Naive B cell (primary cell): ENCODE measurements around the gene MAPKAPK3. TPM values are rescaled to one million over a fixed set of nuclear protein-coding genes. Genes with fewer than 3 reads are reported as not detected.

Experiments used
- ATAC-seq, 2 donors: fragments of 150-1000 bp; cut with Tn5 transposase; 2 replicates each; pipeline ENCODE4 v1.10.0; 2021; ENCODE audit warnings: low read depth in 2 of 2, mild to moderate bottlenecking in 2 of 2, moderate library complexity in 2 of 2
- DNase-seq: peaks from one replicate; pipeline ENCODE4 v3.0.0; 2022
- H3K27ac Mint-ChIP-seq, 6 donors: one replicate each; pipeline ENCODE4 v1.8.0; 2020 to 2022; ENCODE audit warnings: mild to moderate bottlenecking in 6 of 6, mixed read lengths in 6 of 6, moderate library complexity in 5 of 6, inconsistent platforms in 2 of 6
- H3K27me3 Mint-ChIP-seq, 3 donors: one replicate each; pipeline ENCODE4 v1.8.0; 2021 to 2022; ENCODE audit warnings: mixed read lengths in 3 of 3, mild to moderate bottlenecking in 1 of 3
- H3K36me3 Mint-ChIP-seq, 2 donors: one replicate each; pipeline ENCODE4 v1.8.0; 2020 to 2022; ENCODE audit warnings: mixed read lengths in 2 of 2, inconsistent platforms in 1 of 2, mild to moderate bottlenecking in 1 of 2
- H3K4me1 Mint-ChIP-seq, 3 donors: one replicate each; pipeline ENCODE4 v1.8.0; 2020 to 2022; ENCODE audit warnings: mixed read lengths in 3 of 3, inconsistent platforms in 1 of 3, mild to moderate bottlenecking in 1 of 3, moderate library complexity in 1 of 3
- H3K4me3 Mint-ChIP-seq, 8 donors: one replicate each; pipeline ENCODE4 v1.8.0; 2020 to 2022; ENCODE audit warnings: mild to moderate bottlenecking in 8 of 8, mixed read lengths in 8 of 8, moderate library complexity in 8 of 8, inconsistent platforms in 2 of 8
- H3K9me3 Mint-ChIP-seq, 7 donors: one replicate each; pipeline ENCODE4 v1.8.0; 2020 to 2022; ENCODE audit warnings: mixed read lengths in 7 of 7, mild to moderate bottlenecking in 5 of 7, inconsistent platforms in 2 of 7, moderate library complexity in 1 of 7
- polyA plus RNA-seq, 6 donors: library from polyadenylated mRNA; unstranded; fragments of 300-500 nt; fragmentation: Illumina TruSeq; gene quantifications; one replicate each; pipeline ENCODE4 v1.2.3, GENCODE V29; 2021; ENCODE audit warnings: low read depth in 6 of 6

Gene MAPKAPK3
- polyA plus RNA-seq: 10 to 100 TPM; 14.6 to 26.8 (median 19.3) TPM

DNA sequence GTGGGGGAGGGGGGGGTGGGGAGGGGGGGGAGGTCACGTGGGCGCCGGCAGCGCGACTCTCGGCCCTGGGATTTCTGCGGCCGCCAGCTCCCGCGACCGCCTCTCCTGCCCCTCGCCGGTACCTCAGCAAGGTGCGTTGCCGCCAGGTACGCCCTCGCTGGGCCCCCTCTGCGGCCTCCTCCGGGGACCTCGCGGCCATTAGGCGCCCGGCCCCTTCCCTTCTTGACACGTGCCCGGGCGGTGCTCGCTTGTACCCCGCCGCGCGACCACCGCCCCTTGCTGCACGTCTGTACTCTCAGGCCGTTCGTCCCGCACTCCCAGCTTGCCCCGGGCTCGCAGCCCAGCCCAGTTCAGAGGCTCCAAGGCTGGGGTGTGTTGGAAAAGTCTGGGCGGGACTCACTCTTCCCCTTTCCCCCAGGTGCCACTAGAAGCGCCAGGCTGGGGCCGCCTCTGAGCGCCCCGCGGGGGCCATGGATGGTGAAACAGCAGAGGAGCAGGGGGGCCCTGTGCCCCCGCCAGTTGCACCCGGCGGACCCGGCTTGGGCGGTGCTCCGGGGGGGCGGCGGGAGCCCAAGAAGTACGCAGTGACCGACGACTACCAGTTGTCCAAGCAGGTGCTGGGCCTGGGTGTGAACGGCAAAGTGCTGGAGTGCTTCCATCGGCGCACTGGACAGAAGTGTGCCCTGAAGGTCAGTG lies at the start of gene MAPKAPK3:
Gene MAPKAPK3 (plus strand): TSS at position 56 of the 696 bp plus-strand sequence. CDS start 415 bp downstream, at position 471.
- Mint-ChIP-seq H3K4me3 (peak within 1 kb of the TSS; percentile 90 to 98 (median 96)), H3K4me1 (peaks cover 38 to 63% (median 61%) of the 10 kb centered on the region in 3 donors), H3K9me3 (no peaks in the 10 kb centered on the region), H3K36me3 (no peaks in the 10 kb centered on the region), H3K27me3 (no peaks in the 10 kb centered on the region), H3K27ac (peak within 1 kb of the TSS; percentile 84 to 98 (median 94))
- DNase-seq (peak; percentile 54), ATAC-seq (peak; percentile 20 to 30)

DNA sequence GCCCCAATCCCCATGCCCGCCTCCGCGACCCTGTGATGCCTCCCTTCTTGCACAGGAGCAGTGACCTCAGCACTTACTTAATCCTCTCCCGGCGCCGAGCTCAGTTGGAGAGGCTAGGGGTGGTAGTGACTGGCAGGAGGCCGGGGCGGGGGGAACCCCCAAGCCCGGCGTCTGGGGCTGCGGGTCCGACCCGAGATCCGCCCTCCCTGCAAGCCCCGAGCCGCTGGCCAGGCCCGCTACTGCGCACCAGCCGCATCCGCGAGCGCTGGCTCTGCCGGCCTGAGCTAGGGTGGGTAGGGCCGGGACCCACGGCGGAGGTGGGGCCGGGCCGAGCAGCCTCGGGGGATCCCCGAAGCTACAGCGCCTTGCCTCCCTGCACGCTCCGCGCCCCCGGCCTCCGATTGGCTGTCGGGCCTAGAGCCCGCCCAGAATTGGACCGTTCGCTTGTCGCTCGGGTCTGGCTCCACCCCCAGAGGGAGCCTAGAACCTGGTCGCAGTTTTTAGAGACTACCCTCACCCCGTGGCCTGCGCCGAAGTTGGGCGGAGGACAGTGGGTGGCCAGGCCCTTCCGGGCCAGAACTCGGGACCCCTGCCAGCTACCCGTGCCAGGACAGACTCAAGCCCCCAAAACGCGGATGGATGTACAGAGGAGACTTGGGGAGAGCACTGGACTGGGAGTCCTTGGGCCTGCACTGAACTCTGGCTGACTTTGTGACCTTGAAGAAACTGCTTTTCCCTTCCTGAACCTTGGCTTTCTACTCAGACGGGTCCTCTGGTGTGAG lies 49.4 kb upstream of the MAPKAPK3 start, which contains the start of gene C3orf18:
Gene C3orf18 (minus strand): TSS at position 362 of the 782 bp plus-strand sequence. CDS start 2,048 bp downstream, outside the sequence.
- H3K27ac Mint-ChIP-seq: peak within 1 kb of the TSS; percentile 79 to 98 (median 94)
- ATAC-seq: peak; percentile 77 to 81
- no peaks in the 10 kb centered on the region for H3K27me3 Mint-ChIP-seq
- no peaks in the 10 kb centered on the region for H3K9me3 Mint-ChIP-seq
- DNase-seq: peak; percentile 93
- H3K4me1 Mint-ChIP-seq: peaks cover 22 to 45% (median 30%) of the 10 kb centered on the region in 3 donors
- peak within 1 kb of the TSS; percentile 90 to 99 (median 96) for H3K4me3 Mint-ChIP-seq
- H3K36me3 Mint-ChIP-seq: no peaks in the 10 kb centered on the region

DNA sequence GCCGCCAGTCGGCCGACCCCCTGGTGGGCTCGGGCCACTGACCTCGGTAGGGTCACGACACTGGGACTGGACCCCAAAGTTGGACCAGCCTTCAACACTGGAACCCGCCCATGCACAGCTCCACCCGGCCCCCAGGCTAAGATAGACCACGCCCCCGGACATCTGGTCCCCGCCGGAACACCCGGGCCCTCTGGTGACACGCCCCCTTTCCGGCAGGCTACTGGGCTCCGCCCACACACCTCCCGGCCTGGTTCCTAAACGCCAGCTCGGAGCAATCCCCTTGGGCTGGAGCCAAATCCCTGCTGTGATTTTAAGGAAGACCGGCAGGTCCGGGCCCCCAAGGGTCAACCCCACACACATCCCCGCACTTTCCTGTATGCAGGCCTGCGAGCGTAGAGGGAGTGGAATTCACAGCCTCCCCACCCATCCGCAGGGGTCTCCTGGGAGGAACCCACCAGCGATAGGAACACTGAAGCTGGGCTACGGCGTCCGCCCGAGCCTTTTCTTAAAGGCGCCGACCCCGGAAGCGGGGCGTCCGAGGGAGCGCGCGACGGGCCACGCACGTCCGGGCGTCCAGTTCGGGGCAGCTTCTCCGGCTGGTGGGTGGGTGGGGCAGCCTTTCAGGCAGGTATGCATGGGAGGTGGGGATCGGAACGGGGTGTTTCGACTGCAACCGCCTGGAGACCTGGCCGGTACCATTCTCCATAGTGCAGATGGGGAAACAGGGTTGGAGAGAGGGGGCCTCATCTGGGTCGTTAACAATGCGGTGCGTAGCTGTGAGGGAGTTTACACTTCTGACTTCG lies 47.8 kb upstream of the MAPKAPK3 start, which contains the start of gene HEMK1:
Gene HEMK1 (plus strand): TSS at position 576 of the 803 bp plus-strand sequence. CDS start 1,583 bp downstream, outside the sequence.
- Mint-ChIP-seq H3K4me3 (peak within 1 kb of the TSS; percentile 90 to 99 (median 96)), H3K27ac (peak within 1 kb of the TSS; percentile 33 to 99 (median 97)), H3K9me3 (no peaks in the 10 kb centered on the region), H3K36me3 (no peaks in the 10 kb centered on the region), H3K4me1 (peaks cover 22 to 45% (median 35%) of the 10 kb centered on the region in 3 donors), H3K27me3 (no peaks in the 10 kb centered on the region)
- DNase-seq: peak; percentile 95
- peak; percentile 72 to 73 for ATAC-seq

DNA sequence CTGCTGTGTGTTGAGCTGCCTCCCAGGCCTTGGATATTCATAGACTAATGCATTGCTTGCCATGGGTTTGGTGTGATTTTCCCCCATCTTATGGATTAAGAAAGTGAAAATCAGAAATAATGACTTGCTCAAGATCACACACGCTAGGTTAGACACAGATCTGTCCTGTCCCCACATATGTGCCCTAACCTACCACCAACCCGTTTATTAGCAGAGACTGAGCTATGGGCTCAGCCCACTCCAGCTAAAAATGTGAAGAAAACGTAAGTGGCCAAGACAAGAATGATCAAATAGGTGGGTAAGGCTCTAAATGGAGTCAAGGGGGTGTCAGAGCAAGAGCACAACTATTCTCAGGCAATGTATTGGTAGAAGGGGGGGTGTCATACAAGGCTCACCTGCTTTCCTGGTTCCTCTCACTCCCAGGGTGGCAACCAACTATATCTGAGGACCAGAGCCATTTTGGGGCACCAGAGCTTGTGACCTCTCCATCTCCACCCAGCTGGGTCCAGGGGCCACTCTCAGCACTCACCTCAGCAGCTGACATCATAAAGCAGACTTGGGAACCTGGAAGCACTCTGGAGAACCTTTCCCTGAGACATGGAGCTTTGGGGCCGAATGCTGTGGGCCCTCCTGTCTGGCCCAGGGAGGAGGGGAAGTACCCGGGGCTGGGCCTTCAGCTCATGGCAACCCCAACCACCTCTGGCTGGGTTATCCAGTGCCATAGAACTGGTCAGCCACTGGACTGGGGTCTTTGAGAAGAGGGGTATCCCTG lies 46.3 kb upstream of the MAPKAPK3 start:
- no peak for DNase-seq
- no peaks in the 10 kb centered on the region for H3K27me3 Mint-ChIP-seq
- peak overlapping the region; percentile 90 to 99 (median 96) for H3K4me3 Mint-ChIP-seq
- H3K36me3 Mint-ChIP-seq: no peaks in the 10 kb centered on the region
- no peak for ATAC-seq
- peaks cover 22 to 45% (median 35%) of the 10 kb centered on the region in 3 donors for H3K4me1 Mint-ChIP-seq
- H3K27ac Mint-ChIP-seq: peak overlapping the region; percentile 60 to 99 (median 81)
- H3K9me3 Mint-ChIP-seq: no peaks in the 10 kb centered on the region

- Mint-ChIP-seq H3K4me1 (peaks cover 17 to 42% (median 33%) of the 10 kb centered on the region in 3 donors), H3K27me3 (no peaks in the 10 kb centered on the region), H3K27ac (no peak overlapping the region), H3K36me3 (no peaks in the 10 kb centered on the region), H3K9me3 (no peaks in the 10 kb centered on the region), H3K4me3 (peak overlapping the region in 2 of 8 donors; percentile 15 to 32)
- no peak for DNase-seq
- ATAC-seq: no peak
These were observed 45.5 kb upstream of the MAPKAPK3 start for GRCh38 chr3:50571486-50571885.

DNA sequence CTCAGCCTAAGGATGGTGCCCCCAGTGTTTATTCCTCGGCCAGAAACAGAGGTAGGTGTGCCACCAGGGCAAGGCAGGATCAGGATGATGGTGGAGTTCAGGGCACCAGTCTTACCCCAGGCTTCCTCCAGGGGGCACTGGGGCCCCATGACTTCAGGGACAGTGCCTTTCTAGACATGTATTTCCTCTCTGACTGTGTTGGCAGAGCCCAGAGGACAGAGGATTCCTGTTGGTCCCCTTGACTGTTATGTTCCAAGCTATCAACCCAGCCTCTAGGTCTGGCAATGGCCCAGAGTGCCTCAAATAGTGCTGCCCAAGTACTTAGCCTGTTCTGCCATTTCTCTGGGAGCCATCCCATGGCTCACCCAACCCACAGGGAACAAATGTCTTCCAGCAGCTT lies 44.8 kb upstream of the MAPKAPK3 start:
- Mint-ChIP-seq H3K27me3 (no peaks in the 10 kb centered on the region), H3K9me3 (no peaks in the 10 kb centered on the region), H3K36me3 (no peaks in the 10 kb centered on the region), H3K27ac (peak overlapping the region in 1 of 6 donors; percentile 78), H3K4me1 (peaks cover 13 to 36% (median 28%) of the 10 kb centered on the region in 3 donors), H3K4me3 (peak overlapping the region in 5 of 8 donors; percentile 42 to 88 (median 49))
- ATAC-seq (no peak), DNase-seq (peak; percentile 68)

- Mint-ChIP-seq H3K4me3 (peak overlapping the region in 1 of 8 donors; percentile 88), H3K27ac (no peak overlapping the region), H3K9me3 (no peaks in the 10 kb centered on the region), H3K27me3 (no peaks in the 10 kb centered on the region), H3K36me3 (no peaks in the 10 kb centered on the region), H3K4me1 (peaks cover 10 to 32% (median 23%) of the 10 kb centered on the region in 3 donors)
- ATAC-seq: no peak
- DNase-seq: no peak
These were observed 44.1 kb upstream of the MAPKAPK3 start for GRCh38 chr3:50572801-50573371.

DNA sequence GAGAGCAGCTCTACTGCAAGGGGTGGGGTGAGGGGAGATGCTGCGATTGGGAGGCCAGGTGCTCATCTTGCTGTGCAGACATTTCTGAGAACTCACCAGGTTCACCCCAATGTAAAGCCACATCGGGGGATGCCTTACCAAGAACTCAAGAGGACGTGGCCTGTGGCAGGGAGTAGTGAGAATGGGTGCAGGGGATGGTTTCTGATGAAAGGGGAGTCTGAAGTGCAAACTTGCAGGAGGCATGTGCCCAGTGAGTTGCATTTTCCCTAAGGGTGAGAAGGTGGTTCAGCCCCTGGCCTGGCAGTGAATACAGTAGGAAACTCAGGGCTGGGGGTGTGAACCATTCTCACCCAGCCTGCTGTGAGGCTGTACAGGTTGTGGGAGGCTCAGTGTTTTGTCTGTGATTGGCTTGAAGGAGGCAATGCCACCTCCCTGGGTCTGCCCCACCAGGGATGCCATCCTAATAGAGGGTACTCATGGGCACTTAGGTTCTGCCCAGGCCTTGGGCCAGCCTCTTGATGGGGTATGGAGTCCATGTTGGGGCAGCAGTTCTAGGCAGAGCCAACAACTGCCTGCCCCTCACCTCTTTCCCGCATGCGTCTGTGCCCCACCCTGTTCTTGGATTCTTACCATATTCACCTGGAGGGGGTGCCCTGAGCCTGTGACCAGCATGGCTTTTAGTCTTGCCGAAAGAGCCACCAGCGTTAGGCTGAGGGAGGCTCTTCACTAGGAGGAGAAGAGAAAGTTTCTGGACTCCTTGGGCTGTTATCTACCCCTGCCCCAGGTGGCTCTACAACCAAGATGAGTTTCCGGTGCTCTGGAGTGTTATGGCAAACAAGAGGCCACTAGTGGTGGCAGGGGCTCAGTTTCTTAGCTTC lies 43.1 kb upstream of the MAPKAPK3 start:
- no peak for DNase-seq
- Mint-ChIP-seq H3K4me1 (peaks cover 8 to 26% (median 22%) of the 10 kb centered on the region in 3 donors), H3K27me3 (no peaks in the 10 kb centered on the region), H3K9me3 (no peaks in the 10 kb centered on the region), H3K27ac (no peak overlapping the region), H3K4me3 (peak overlapping the region in 2 of 8 donors; percentile 38 to 44), H3K36me3 (no peaks in the 10 kb centered on the region)
- no peak for ATAC-seq

DNA sequence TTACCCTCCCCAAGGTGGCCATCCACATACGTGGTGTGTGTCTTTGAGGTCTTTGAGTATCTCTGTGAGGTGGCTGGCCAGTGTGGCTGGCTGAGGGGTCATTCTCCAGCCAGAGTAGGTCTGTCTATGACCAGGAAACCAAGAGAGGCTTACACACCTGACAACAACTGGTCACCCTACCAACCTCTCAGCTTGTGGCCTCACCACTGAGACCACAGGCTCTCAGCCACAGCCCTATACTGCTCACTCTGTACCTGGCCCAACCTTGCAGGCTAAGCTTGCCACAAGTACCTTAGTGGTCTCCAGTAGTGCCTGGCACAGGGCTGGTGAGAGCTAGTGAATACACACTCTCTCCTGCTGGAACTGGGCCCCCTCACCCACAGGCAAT lies 42.5 kb upstream of the MAPKAPK3 start:
- H3K27ac Mint-ChIP-seq: no peak overlapping the region
- H3K36me3 Mint-ChIP-seq: peaks cover 0 to 4% of the 10 kb centered on the region in 2 donors
- DNase-seq (no peak), ATAC-seq (no peak)
- H3K4me1 Mint-ChIP-seq: peaks cover 8 to 22% (median 20%) of the 10 kb centered on the region in 3 donors
- H3K9me3 Mint-ChIP-seq: no peaks in the 10 kb centered on the region
- no peaks in the 10 kb centered on the region for H3K27me3 Mint-ChIP-seq
- peak overlapping the region in 1 of 8 donors; percentile 44 for H3K4me3 Mint-ChIP-seq

DNA sequence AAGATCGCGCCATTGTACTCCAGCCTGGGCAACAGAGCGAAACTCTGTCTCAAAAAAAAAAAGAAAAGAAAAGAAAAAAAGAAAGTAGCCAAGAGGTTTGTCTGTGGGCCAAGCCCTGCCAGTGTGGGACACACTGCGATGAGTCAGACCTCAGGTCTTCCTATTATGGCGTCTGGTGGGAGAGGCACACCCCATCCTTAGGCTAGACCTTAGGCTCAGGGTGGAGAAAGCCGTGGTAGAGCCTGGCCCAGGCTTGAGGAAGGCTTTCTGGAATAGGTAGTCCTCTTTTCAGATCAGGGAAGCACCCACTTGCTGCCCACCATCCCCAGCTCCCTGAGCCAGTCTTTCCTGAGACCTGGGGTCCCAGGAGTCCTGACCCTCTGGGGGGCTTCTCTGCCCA lies 41.6 kb upstream of the MAPKAPK3 start:
- no peak overlapping the region for H3K27ac Mint-ChIP-seq
- H3K4me1 Mint-ChIP-seq: peaks cover 3 to 18% (median 11%) of the 10 kb centered on the region in 3 donors
- H3K9me3 Mint-ChIP-seq: no peaks in the 10 kb centered on the region
- no peak overlapping the region for H3K4me3 Mint-ChIP-seq
- ATAC-seq (no peak), DNase-seq (no peak)
- peaks cover 0 to 4% of the 10 kb centered on the region in 2 donors for H3K36me3 Mint-ChIP-seq
- no peaks in the 10 kb centered on the region for H3K27me3 Mint-ChIP-seq

GRCh38 chr3:50577348-50577747 lies 39.6 kb upstream of the MAPKAPK3 start:
- Mint-ChIP-seq H3K27me3 (no peaks in the 10 kb centered on the region), H3K36me3 (peaks cover 0 to 4% of the 10 kb centered on the region in 2 donors), H3K4me1 (peaks cover 0 to 5% (median 1%) of the 10 kb centered on the region in 3 donors), H3K27ac (no peak overlapping the region), H3K9me3 (no peaks in the 10 kb centered on the region), H3K4me3 (no peak overlapping the region)
- DNase-seq (no peak), ATAC-seq (no peak)
